GM12878 (cell line): ENCODE measurements around the gene AMH. TPM values are rescaled to one million over a fixed set of nuclear protein-coding genes. Genes with fewer than 3 reads are reported as not detected.

Experiments
- BCL11A ChIP-seq: IDR thresholded peaks from 2 replicates; pipeline ENCODE4 v1.6.1; 2011; ENCODE audit warnings: low read depth, low read length
- BHLHE40 ChIP-seq, 2 experiments: fragments of 450-650 bp in 1 of 2; IDR thresholded peaks; 2 replicates each; pipeline ENCODE4 v1.6.1; 2011 to 2017; ENCODE audit warnings: low read depth in 2 of 2, borderline replicate concordance in 1 of 2, improper control_type of control experiment in 1 of 2, low read length in 1 of 2, mild to moderate bottlenecking in 1 of 2
- CUX1 ChIP-seq: IDR thresholded peaks from 2 replicates; pipeline ENCODE4 v1.6.1; 2012; ENCODE audit warnings: improper control_type of control experiment, low read depth, low read length; ENCODE audit not compliant: insufficient replicate concordance
- E2F8 ChIP-seq: fragments of 450-650 bp; IDR thresholded peaks from 2 replicates; pipeline ENCODE4 v1.6.1; 2018; ENCODE audit warnings: mild to moderate bottlenecking, low read depth, moderate library complexity; ENCODE audit not compliant: partially characterized antibody
- ESRRA ChIP-seq: IDR thresholded peaks from 2 replicates; pipeline ENCODE4 v1.6.1; 2012; ENCODE audit warnings: mild to moderate bottlenecking, low read length, improper control_type of control experiment
- ETV6 ChIP-seq, 2 experiments: fragments of 450-650 bp in 1 of 2; IDR thresholded peaks in 1 of 2; conservative IDR thresholded peaks in 1 of 2; 2 replicates each; pipeline ENCODE4 v1.6.1; 2014; ENCODE audit warnings: antibody characterized with exemption in 1 of 2, borderline replicate concordance in 1 of 2, low read depth in 1 of 2, mild to moderate bottlenecking in 1 of 2, moderate library complexity in 1 of 2
- GABPA ChIP-seq: IDR thresholded peaks from 2 replicates; pipeline ENCODE4 v1.6.1; 2014; ENCODE audit warnings: antibody characterized with exemption, low read depth, mild to moderate bottlenecking, inconsistent platforms
- GATAD2B ChIP-seq: fragments of 450-650 bp; conservative IDR thresholded peaks from 2 replicates; pipeline ENCODE4 v1.6.1; 2017; ENCODE audit warnings: low read depth, mild to moderate bottlenecking, moderate library complexity
- MXI1 ChIP-seq: fragments of 150-350 bp; IDR thresholded peaks from 2 replicates; pipeline ENCODE4 v1.6.1; 2011; ENCODE audit warnings: low read depth, mild to moderate bottlenecking, inconsistent platforms, low read length, improper control_type of control experiment
- NRF1 ChIP-seq: conservative IDR thresholded peaks from 2 replicates; pipeline ENCODE4 v1.6.1; 2011; ENCODE audit warnings: mild to moderate bottlenecking, low read depth, low read length, improper control_type of control experiment
- RAD21 ChIP-seq: IDR thresholded peaks from 2 replicates; pipeline ENCODE4 v1.6.1; 2011; ENCODE audit warnings: mild to moderate bottlenecking, low read depth, low read length, moderate library complexity; ENCODE audit not compliant: insufficient read depth
- SIN3A ChIP-seq: IDR thresholded peaks from 2 replicates; pipeline ENCODE4 v1.6.1; 2012; ENCODE audit warnings: low read depth, low read length, improper control_type of control experiment
- YBX1 ChIP-seq: fragments of 450-650 bp; IDR thresholded peaks from 2 replicates; pipeline ENCODE4 v1.6.1; 2016; ENCODE audit warnings: antibody characterized with exemption
- ZNF207 ChIP-seq: fragments of 450-650 bp; IDR thresholded peaks from 2 replicates; pipeline ENCODE4 v1.6.1; 2014; ENCODE audit warnings: antibody characterized with exemption, mild to moderate bottlenecking, borderline replicate concordance
- ZNF217 ChIP-seq: fragments of 450-650 bp; IDR thresholded peaks from 2 replicates; pipeline ENCODE4 v1.6.1; 2017; ENCODE audit warnings: antibody characterized with exemption, mild to moderate bottlenecking
- polyA plus RNA-seq, 11 experiments: library from polyadenylated mRNA; depleted of rRNA in 4 of 11; unstranded in 6 of 11; stranded (reverse) in 5 of 11; fragments of >200 nt; fragmentation: Nextera tagmentation in 4 of 11; fragmentation: Illumina TruSeq in 1 of 11; extraction: Ambion mirVana in 4 of 11; extraction: Trizol in 1 of 11; gene quantifications; 1 replicate in 1 of 11; 2 replicates in 10 of 11; pipeline versions ENCODE4 v1.2.1 to v1.2.3, GENCODE V29; 2011 to 2016; ENCODE audit warnings: inconsistent platforms in 2 of 11, missing spikeins in 2 of 11, low read depth in 1 of 11
- total RNA-seq, 4 experiments: library from RNA; depleted of rRNA in 3 of 4; stranded (reverse); fragments of >200 nt in 3 of 4; fragmentation: Illumina TruSeq in 1 of 4; extraction: Trizol in 1 of 4; gene quantifications; 2 replicates each; pipeline versions ENCODE4 v1.2.1 to v1.2.3, GENCODE V29; 2013 to 2021
- TF ChIP-seq, protein P1 (sequence below): IDR thresholded peaks from 2 replicates; pipeline ENCODE4 v1.6.1; 2012; ENCODE audit warnings: low read depth, low read length, improper control_type of control experiment
- TF ChIP-seq, protein P2 (sequence below): fragments of 450-650 bp; IDR thresholded peaks from 2 replicates; pipeline ENCODE4 v1.6.1; 2018; ENCODE audit warnings: borderline replicate concordance, mild to moderate bottlenecking; ENCODE audit not compliant: partially characterized antibody

Gene AMH
- total and polyA plus RNA-seq, 10 of the 15 experiments (the other 5 are each of a cell fraction or from before 2014, with no cell fraction given) = 0.17 to 3.5 (median 0.81) TPM; not detected in 4

- TF ChIP-seq ZNF217 (peak; percentile 36; the same call in 1 of the 2 replicates), NRF1 (peak; percentile 76), SIN3A (peak; percentile 83; the same call in 1 of the 2 replicates), ESRRA (no peak), ETV6 (conservative IDR thresholded peaks at IDR 0.05 in 1 of 2, IDR thresholded peaks at IDR 0.05 in 1 of 2; ENCODE audit: borderline replicate concordance in 1 of 2, low read depth in 1 of 2) (no peak), BCL11A (no peak), GABPA (peak; percentile 91), E2F8 (peak; percentile 41), YBX1 (no peak), CUX1 (no peak), ZNF207 (peak; percentile 99), GATAD2B (peak; percentile 75), MXI1 (no peak; the same call in 1 of the 2 replicates), RAD21 (peak; percentile 94), BHLHE40 (IDR thresholded peaks at IDR 0.05; ENCODE audit: borderline replicate concordance in 1 of 2, low read depth in 2 of 2, low read length in 1 of 2) (peak in 1 of 2 experiments; percentile 67; a peak in 3 of 4 replicates)
- TF ChIP-seq, protein P1, sequence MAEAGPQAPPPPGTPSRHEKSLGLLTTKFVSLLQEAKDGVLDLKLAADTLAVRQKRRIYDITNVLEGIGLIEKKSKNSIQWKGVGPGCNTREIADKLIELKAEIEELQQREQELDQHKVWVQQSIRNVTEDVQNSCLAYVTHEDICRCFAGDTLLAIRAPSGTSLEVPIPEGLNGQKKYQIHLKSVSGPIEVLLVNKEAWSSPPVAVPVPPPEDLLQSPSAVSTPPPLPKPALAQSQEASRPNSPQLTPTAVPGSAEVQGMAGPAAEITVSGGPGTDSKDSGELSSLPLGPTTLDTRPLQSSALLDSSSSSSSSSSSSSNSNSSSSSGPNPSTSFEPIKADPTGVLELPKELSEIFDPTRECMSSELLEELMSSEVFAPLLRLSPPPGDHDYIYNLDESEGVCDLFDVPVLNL = peak; percentile 75
- TF ChIP-seq, protein P2, sequence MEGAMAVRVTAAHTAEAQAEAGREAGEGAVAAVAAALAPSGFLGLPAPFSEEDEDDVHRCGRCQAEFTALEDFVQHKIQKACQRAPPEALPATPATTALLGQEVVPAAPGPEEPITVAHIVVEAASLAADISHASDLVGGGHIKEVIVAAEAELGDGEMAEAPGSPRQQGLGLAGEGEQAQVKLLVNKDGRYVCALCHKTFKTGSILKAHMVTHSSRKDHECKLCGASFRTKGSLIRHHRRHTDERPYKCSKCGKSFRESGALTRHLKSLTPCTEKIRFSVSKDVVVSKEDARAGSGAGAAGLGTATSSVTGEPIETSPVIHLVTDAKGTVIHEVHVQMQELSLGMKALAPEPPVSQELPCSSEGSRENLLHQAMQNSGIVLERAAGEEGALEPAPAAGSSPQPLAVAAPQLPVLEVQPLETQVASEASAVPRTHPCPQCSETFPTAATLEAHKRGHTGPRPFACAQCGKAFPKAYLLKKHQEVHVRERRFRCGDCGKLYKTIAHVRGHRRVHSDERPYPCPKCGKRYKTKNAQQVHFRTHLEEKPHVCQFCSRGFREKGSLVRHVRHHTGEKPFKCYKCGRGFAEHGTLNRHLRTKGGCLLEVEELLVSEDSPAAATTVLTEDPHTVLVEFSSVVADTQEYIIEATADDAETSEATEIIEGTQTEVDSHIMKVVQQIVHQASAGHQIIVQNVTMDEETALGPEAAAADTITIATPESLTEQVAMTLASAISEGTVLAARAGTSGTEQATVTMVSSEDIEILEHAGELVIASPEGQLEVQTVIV = peak; percentile 61
Observed at GRCh38 chr19:2236314-2237050, 12.6 kb upstream of the AMH start, which contains the start of the genes PLEKHJ1 and SF3A2 (continued).
